NCI-H748 (cell line): ENCODE results near the gene METRNL.

ENCODE experiments used
- DNase-seq: peaks from one replicate; lab custom pipeline; 2025; ENCODE audit not compliant: unreplicated experiment; lab: John Stamatoyannopoulos, UW

METRNL gene

GRCh38 chr17:83089328-83090132 is 10.1 kb downstream of the METRNL start:
- DNase-seq: peak; percentile 34

GRCh38 chr17:83090444-83091256 is 11.2 kb downstream of the METRNL start:
- no peak for DNase-seq

- no peak for DNase-seq
Observed at GRCh38 chr17:83091257-83092141, 12.1 kb downstream of the METRNL start.

- no peak for DNase-seq
Observed at GRCh38 chr17:83092186-83092585, 12.8 kb downstream of the METRNL start.

- DNase-seq: no peak
Observed at GRCh38 chr17:83092931-83093330, 13.5 kb downstream of the METRNL start.

GRCh38 chr17:83093506-83093905 is 14.1 kb downstream of the METRNL start:
- DNase-seq: no peak

- no peak for DNase-seq
Observed at GRCh38 chr17:83094291-83094690, 14.9 kb downstream of the METRNL start.

- no peak for DNase-seq
Observed at GRCh38 chr17:83095016-83095415, 15.6 kb downstream of the METRNL start.

GRCh38 chr17:83096401-83097224 is 17.2 kb downstream of the METRNL start:
- peak; percentile 46 for DNase-seq

GRCh38 chr17:83097831-83098230 is 18.4 kb downstream of the METRNL start:
- DNase-seq: no peak

GRCh38 chr17:83098241-83099085 is 19.1 kb downstream of the METRNL start:
- no peak for DNase-seq

- no peak for DNase-seq
Observed at GRCh38 chr17:83099086-83099555, 19.7 kb downstream of the METRNL start.

- no peak for DNase-seq
Observed at GRCh38 chr17:83099570-83100181, 20.3 kb downstream of the METRNL start.

- DNase-seq: no peak
Observed at GRCh38 chr17:83100220-83100852, 20.9 kb downstream of the METRNL start.

- DNase-seq: peak; percentile 83
Observed at GRCh38 chr17:83100853-83101391, 21.5 kb downstream of the METRNL start.

GRCh38 chr17:83101805-83102480 is 22.5 kb downstream of the METRNL start:
- DNase-seq: no peak

- DNase-seq: no peak
Observed at GRCh38 chr17:83103200-83103942, 24.0 kb downstream of the METRNL start.
